ENCODE results near the gene CFAP100. TPM values are rescaled to one million over a fixed set of nuclear protein-coding genes. Genes with fewer than 3 reads are reported as not detected.

Gene CFAP100
- total RNA-seq, 1 experiment from 2014 or later = not detected

- Mint-ChIP-seq H3K27me3 (ENCODE audit: insufficient read depth, unreplicated experiment) (peaks cover 20% of the 10 kb centered on the region), H3K9me3 (ENCODE audit: unreplicated experiment) (no peaks in the 10 kb centered on the region), H3K27ac (ENCODE audit: unreplicated experiment) (no peak overlapping the region), H3K4me1 (ENCODE audit: low read depth, unreplicated experiment) (no peaks in the 10 kb centered on the region), H3K4me3 (ENCODE audit: unreplicated experiment) (no peak overlapping the region), H3K36me3 (ENCODE audit: insufficient read depth, unreplicated experiment) (no peaks in the 10 kb centered on the region)
- Histone ChIP-seq H3K9me3 (no peaks in the 10 kb centered on the region), H3K27me3 (replicated peaks; ENCODE audit: control insufficient read depth, insufficient read depth, low read length) (no peaks in the 10 kb centered on the region), H3K4me1 (no peaks in the 10 kb centered on the region), H3K36me3 (ENCODE audit: control insufficient read depth, insufficient read depth, low read length) (no peaks in the 10 kb centered on the region), H3K4me3 (ENCODE audit: low read depth, low read length) (no peak overlapping the region)
- ChIA-PET CTCF (no interaction called here), POLR2A (no interaction called here)
- DNase-seq = peak in 1 of 2 experiments; percentile 29
- BruUV-seq (replicated peaks) = no TSS peak
- no peak for TF ChIP-seq CTCF (IDR thresholded peaks at IDR 0.05; ENCODE audit: insufficient read depth in 1 of 2, low read depth in 1 of 2, low read length in 1 of 2, severe bottlenecking in 1 of 2, unreplicated experiment in 1 of 2)
- intact Hi-C loops (cut with micrococcal nuclease; ENCODE audit: unreplicated experiment) = no loop called here
These were observed 19.0 kb downstream of the CFAP100 start for GRCh38 chr3:126413693-126414080.

GRCh38 chr3:126414406-126414805 lies 19.7 kb downstream of the CFAP100 start:
- POLR2A ChIA-PET = no interaction called here
- no peaks in the 10 kb centered on the region for H3K36me3 Mint-ChIP-seq (ENCODE audit: insufficient read depth, unreplicated experiment)
- H3K4me1 Mint-ChIP-seq (ENCODE audit: low read depth, unreplicated experiment) = no peaks in the 10 kb centered on the region
- Histone ChIP-seq H3K4me3 (ENCODE audit: low read depth, low read length) (no peak overlapping the region), H3K9me3 (no peaks in the 10 kb centered on the region), H3K4me1 (no peaks in the 10 kb centered on the region), H3K27me3 (replicated peaks; ENCODE audit: control insufficient read depth, insufficient read depth, low read length) (no peaks in the 10 kb centered on the region), H3K36me3 (ENCODE audit: control insufficient read depth, insufficient read depth, low read length) (no peaks in the 10 kb centered on the region)
- H3K27ac Mint-ChIP-seq (ENCODE audit: unreplicated experiment) = no peak overlapping the region
- peaks cover 16% of the 10 kb centered on the region for H3K27me3 Mint-ChIP-seq (ENCODE audit: insufficient read depth, unreplicated experiment)
- H3K9me3 Mint-ChIP-seq (ENCODE audit: unreplicated experiment) = no peaks in the 10 kb centered on the region
- no peak for TF ChIP-seq CTCF (IDR thresholded peaks at IDR 0.05; ENCODE audit: insufficient read depth in 1 of 2, low read depth in 1 of 2, low read length in 1 of 2, severe bottlenecking in 1 of 2, unreplicated experiment in 1 of 2)
- BruUV-seq (replicated peaks) = no TSS peak
- intact Hi-C loops (cut with micrococcal nuclease; ENCODE audit: unreplicated experiment) = no loop called here
- CTCF ChIA-PET = no interaction called here
- DNase-seq = peak in 1 of 2 experiments; percentile 31
- no peak overlapping the region for H3K4me3 Mint-ChIP-seq (ENCODE audit: unreplicated experiment)

- Mint-ChIP-seq H3K36me3 (ENCODE audit: insufficient read depth, unreplicated experiment) (no peaks in the 10 kb centered on the region), H3K27ac (ENCODE audit: unreplicated experiment) (no peak overlapping the region), H3K27me3 (ENCODE audit: insufficient read depth, unreplicated experiment) (peaks cover 16% of the 10 kb centered on the region), H3K4me1 (ENCODE audit: low read depth, unreplicated experiment) (no peaks in the 10 kb centered on the region), H3K4me3 (ENCODE audit: unreplicated experiment) (no peak overlapping the region), H3K9me3 (ENCODE audit: unreplicated experiment) (no peaks in the 10 kb centered on the region)
- H3K4me1 ChIP-seq = 0 out of 2 replicates have a peak, but pooled peaks cover 4% of the 10 kb centered on the region
- peak in 1 of 2 experiments; percentile 22 for DNase-seq
- H3K4me3 ChIP-seq (ENCODE audit: low read depth, low read length) = no peak overlapping the region
- ChIA-PET CTCF (no interaction called here), POLR2A (no interaction called here)
- H3K9me3 ChIP-seq = no peaks in the 10 kb centered on the region
- intact Hi-C loops (cut with micrococcal nuclease; ENCODE audit: unreplicated experiment) = no loop called here
- no peak for TF ChIP-seq CTCF (IDR thresholded peaks at IDR 0.05; ENCODE audit: insufficient read depth in 1 of 2, low read depth in 1 of 2, low read length in 1 of 2, severe bottlenecking in 1 of 2, unreplicated experiment in 1 of 2)
- no TSS peak for BruUV-seq (replicated peaks)
- H3K27me3 ChIP-seq (replicated peaks; ENCODE audit: control insufficient read depth, insufficient read depth, low read length) = no peaks in the 10 kb centered on the region
- no peaks in the 10 kb centered on the region for H3K36me3 ChIP-seq (ENCODE audit: control insufficient read depth, insufficient read depth, low read length)
These were observed 20.4 kb downstream of the CFAP100 start for GRCh38 chr3:126414961-126415660.

All from Caco-2 (cell line).